A673 (cell line): ENCODE measurements around the gene SEC22C.

ENCODE experiments used
- EZH2 ChIP-seq: fragments of 200-600 bp; sonication (generic); IDR thresholded peaks from 2 replicates; pipeline ENCODE4 v1.6.1; 2017; ENCODE audit warnings: borderline replicate concordance, low read depth, mild to moderate bottlenecking, mixed read lengths, antibody characterized with exemption, low read length; ENCODE audit not compliant: poor library complexity, severe bottlenecking
- TF ChIP-seq, protein P1 (sequence below): fragments of 300-800, 200-600 bp; sonication (generic); conservative IDR thresholded peaks from 2 replicates; pipeline ENCODE4 v1.5.1; 2017; ENCODE audit warnings: low read depth, mild to moderate bottlenecking, antibody characterized with exemption, low read length, moderate library complexity, mixed read lengths

DNA sequence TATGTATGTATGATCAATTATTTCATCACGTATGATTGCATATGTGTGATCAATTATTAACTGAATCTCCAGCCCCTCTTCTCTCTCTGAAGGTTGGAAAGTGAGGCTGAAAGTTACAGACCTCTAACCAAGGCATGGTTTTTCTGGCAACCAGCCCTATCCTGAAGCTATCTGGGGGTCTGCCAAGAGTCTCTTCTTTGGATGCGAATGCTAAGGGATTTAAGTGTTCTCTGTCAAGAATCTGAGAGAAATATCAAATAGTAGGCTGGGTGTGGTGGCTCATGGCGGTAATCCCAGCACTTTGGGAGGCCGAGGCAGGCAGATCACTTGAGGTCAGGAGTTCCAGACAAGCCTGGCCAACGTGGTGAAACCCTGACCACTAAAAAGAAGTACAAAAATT is 26.8 kb upstream of the SEC22C start:
- no peak for TF ChIP-seq EZH2
- TF ChIP-seq, protein P1, sequence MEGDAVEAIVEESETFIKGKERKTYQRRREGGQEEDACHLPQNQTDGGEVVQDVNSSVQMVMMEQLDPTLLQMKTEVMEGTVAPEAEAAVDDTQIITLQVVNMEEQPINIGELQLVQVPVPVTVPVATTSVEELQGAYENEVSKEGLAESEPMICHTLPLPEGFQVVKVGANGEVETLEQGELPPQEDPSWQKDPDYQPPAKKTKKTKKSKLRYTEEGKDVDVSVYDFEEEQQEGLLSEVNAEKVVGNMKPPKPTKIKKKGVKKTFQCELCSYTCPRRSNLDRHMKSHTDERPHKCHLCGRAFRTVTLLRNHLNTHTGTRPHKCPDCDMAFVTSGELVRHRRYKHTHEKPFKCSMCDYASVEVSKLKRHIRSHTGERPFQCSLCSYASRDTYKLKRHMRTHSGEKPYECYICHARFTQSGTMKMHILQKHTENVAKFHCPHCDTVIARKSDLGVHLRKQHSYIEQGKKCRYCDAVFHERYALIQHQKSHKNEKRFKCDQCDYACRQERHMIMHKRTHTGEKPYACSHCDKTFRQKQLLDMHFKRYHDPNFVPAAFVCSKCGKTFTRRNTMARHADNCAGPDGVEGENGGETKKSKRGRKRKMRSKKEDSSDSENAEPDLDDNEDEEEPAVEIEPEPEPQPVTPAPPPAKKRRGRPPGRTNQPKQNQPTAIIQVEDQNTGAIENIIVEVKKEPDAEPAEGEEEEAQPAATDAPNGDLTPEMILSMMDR: no peak
